OCI-LY7 (cell line): ENCODE results near the gene RBM33.

Experiments
- CTCF ChIP-seq: fragments of 200-600 bp; sonication (generic); conservative IDR thresholded peaks from 2 replicates; pipeline ENCODE4 v1.5.1; 2014; ENCODE audit warnings: mild to moderate bottlenecking, antibody characterized with exemption, low read length, moderate library complexity, mixed read lengths
- EZH2phosphoT487 ChIP-seq: fragments of 200-600 bp; sonication (generic); IDR thresholded peaks from 2 replicates; pipeline ENCODE4 v1.6.1; 2018; ENCODE audit warnings: low read depth, borderline replicate concordance, mild to moderate bottlenecking, mixed run types, antibody characterized with exemption, low read length, moderate library complexity, mixed read lengths

DNA sequence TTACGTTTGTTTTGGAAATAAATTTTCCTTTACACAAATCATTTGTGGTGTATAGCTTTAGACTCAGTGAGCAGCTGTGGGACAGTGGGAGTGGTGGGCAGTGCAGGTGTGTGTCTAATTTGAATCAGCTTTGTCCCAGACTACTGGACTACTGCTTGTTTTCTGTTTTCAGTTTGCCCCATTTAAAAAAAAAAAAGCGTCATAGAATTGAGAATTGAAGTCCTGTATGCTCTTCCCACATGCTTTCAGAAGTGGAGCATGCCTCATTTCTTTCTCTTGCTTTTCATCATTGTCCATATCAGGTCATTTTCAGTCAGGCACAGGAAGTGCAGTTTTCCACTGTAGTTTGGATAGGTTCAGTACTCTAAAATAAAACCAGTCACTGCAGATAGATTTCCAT lies 101.7 kb downstream of the RBM33 start:
- TF ChIP-seq CTCF, result no peak
- TF ChIP-seq EZH2phosphoT487, result no peak
